Measurements from ENCODE around the gene PCDHA2. TPM values are rescaled to one million over a fixed set of nuclear protein-coding genes. Genes with fewer than 3 reads are reported as not detected.
"Not testable (repeated sequence)": the region's sequence is repeated elsewhere in the genome, so short reads cannot be mapped to it uniquely, and the experiment has no call there.

PCDHA2 gene
- not detected in 2 replicates for total RNA-seq (2014; rRNA removed; shearing (Covaris generic))

DNA sequence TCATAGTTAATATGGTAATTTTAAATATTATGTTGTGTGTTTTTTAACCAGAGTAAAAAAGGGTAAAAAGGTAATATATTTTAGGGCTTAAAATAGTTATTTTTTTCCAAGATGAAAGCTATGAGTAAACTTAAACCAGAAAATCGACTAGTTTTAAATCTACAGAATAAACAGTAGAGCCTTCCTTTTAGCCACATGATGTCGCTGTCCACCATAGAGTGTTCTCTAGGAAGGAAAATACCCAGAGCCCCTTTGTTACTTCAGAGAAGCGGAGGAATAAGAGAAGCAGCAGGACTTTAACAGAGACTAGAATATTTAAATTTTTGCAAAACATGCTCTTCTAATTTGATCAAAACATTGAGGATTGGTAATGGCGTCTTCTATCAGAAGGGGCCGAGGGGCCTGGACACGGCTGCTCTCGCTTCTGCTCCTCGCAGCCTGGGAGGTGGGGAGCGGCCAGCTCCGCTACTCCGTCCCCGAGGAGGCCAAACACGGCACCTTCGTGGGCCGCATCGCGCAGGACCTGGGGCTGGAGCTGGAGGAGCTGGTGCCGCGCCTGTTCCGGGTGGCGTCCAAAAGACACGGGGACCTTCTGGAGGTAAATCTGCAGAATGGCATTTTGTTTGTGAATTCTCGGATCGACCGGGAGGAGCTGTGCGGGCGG lies at the start of gene PCDHA2:
Gene PCDHA2 (plus strand): TSS at position 258 of the 664 bp plus-strand sequence.
- Histone ChIP-seq H3K4me1 (no peaks in the 10 kb centered on the region), H3K27me3 (no peaks in the 10 kb centered on the region; the same call in 1 of the 2 replicates), H3K4me3 (no peak within 1 kb of the TSS), H3K27ac (no peak within 1 kb of the TSS), H3K36me3 (no peaks in the 10 kb centered on the region), H3K9me3 (replicated peaks) (no peaks in the 10 kb centered on the region; the same call in none of the 2 replicates)
- no peak for DNase-seq

DNA sequence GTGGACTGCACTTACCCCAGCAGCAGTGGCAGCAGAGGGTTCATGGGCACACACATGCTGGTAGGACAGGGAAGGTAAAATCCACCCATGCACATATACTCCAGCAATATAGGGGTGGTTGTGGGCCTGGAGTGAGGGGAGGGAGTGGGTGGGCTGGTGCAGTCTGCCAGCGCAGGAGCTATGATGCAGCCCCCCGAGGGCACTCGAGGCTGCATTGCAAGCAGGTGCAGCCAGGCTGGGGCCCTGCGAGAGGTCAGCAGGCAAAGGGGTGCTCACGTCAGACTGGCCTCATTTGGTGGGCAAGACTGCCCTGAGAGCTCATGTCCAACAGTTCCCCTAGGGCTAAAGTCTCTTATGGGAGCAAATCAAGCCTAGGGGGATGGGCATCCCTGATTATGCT lies 41.1 kb upstream of the PCDHA2 start:
- H3K4me3 ChIP-seq = no peak overlapping the region
- no peak overlapping the region for H3K27ac ChIP-seq
- H3K27me3 ChIP-seq = no peaks in the 10 kb centered on the region
- DNase-seq = no peak
- no peaks in the 10 kb centered on the region for H3K4me1 ChIP-seq
- no peaks in the 10 kb centered on the region for H3K36me3 ChIP-seq
- H3K9me3 ChIP-seq (replicated peaks) = no peaks in the 10 kb centered on the region; the same call in 1 of the 2 replicates

DNA sequence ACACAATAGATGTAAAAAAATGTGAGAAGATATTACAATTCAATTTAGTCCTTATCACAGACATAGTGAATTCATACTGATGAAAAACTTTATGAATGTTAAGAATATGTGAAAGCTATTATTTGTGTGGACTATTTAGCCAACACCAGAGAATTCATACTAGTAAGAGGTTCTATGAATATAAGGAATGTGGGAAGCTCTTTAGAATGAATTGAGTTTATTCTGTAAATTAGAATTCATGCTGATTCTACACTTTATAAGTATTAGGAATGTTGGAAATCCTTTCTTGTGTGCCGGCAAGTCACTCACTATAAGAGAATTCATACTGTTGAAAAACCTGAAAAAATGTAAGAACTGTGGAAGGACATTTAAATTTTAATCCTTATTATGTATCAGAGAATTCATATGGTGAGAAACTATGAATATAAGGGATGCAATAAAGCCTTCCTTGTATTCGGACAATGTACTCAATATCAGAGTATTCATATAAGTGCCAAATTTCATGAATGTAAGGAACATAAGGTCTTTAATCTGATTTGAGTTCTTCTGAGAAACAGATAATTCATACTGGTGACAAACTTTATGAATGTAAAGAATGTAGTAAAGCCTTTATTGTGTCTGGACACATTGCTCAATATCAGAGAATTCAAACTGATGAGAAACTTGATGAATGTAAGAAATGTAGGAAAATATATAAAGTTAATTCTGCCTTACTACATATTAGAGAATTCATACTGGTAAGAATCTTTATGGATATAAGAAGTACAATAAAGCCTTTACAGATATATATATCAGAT lies 30.3 kb upstream of the PCDHA2 start:
- Histone ChIP-seq H3K27ac (no peak overlapping the region), H3K27me3 (no peaks in the 10 kb centered on the region), H3K4me1 (no peaks in the 10 kb centered on the region), H3K9me3 (replicated peaks) (peaks cover 42% of the 10 kb centered on the region), H3K4me3 (no peak overlapping the region), H3K36me3 (no peaks in the 10 kb centered on the region)
- peak in 1 of 2 experiments; percentile 2 for DNase-seq

DNA sequence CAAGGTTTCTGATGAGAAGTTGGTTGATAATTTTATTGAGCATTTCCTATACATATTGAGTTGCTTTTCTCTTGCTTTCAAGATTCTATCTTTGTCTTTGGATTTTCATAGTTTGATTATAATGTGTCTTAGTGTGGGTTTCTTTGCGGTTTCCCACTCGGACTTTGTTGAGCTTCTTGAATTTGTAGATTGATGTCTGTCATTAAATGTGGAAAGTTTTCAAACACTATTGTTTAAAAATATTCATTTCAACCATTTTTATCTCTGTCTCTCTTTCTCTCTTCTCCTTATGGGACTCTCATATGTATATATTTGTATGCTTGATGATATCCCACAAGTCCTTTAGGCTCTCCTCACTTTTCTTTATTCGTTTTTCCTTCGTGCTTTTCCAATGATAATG lies 27.2 kb upstream of the PCDHA2 start:
- Histone ChIP-seq H3K4me3 (no peak overlapping the region), H3K4me1 (no peaks in the 10 kb centered on the region), H3K27me3 (no peaks in the 10 kb centered on the region), H3K36me3 (no peaks in the 10 kb centered on the region), H3K27ac (no peak overlapping the region), H3K9me3 (replicated peaks) (peaks cover 41% of the 10 kb centered on the region)
- DNase-seq = no peak

DNA sequence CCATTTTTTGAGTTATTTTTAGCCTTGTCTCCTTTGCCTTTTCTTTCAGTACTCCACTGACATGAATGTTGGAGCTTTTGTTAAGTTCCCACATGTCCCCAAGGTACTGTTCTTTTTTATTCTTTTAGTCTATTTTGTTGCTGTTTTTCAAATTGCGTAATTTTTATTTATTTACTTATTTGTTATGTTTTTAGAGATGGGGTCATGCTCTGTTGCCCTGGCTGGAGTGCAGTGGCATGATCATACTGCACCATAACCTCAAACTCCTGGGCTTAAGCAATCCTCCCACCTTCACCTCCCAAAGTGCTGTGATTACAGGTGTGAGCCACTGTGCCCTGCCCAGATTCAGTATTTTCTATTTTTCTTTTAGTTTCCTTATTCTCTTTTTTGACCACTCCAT lies 14.1 kb upstream of the PCDHA2 start:
- DNase-seq = no peak
- no peaks in the 10 kb centered on the region for H3K27me3 ChIP-seq
- H3K4me3 ChIP-seq = no peak overlapping the region
- no peaks in the 10 kb centered on the region for H3K4me1 ChIP-seq
- no peaks in the 10 kb centered on the region for H3K36me3 ChIP-seq
- no peak overlapping the region for H3K27ac ChIP-seq
- no peaks in the 10 kb centered on the region for H3K9me3 ChIP-seq (replicated peaks)

DNA sequence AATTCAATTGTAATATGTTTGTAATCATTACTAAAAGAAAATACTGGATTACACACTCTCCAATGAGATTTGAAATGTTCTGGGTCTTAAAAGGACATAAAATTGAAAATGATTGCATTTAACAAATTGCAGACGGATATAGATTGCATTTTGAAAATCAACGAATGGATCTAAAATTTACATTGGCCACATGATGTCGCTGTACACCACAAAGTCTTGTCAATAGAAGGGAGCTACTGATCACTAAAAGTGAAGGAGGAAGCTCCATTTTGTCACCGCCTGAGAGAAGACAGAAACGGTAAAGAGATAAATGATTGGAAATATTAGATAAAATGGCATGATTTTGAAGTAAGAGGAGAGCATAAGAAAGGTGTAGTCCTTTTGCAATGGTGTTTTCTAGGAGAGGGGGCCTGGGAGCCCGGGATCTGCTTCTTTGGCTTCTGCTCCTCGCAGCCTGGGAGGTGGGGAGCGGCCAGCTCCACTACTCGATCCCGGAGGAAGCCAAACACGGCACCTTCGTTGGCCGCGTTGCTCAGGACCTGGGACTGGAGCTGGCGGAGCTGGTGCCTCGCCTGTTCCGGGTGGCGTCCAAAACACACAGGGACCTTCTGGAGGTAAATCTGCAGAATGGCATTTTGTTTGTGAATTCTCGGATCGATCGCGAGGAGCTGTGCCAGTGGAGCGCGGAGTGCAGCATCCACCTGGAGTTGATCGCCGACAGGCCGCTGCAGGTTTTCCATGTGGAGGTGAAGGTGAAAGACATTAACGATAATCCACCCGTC lies 8.6 kb upstream of the PCDHA2 start, which contains the start of gene PCDHA1:
Gene PCDHA1 (plus strand): TSS at position 236 of the 782 bp plus-strand sequence.
- Histone ChIP-seq H3K4me1 (no peaks in the 10 kb centered on the region), H3K36me3 (no peaks in the 10 kb centered on the region), H3K27me3 (no peaks in the 10 kb centered on the region), H3K27ac (no peak within 1 kb of the TSS), H3K9me3 (replicated peaks) (no peaks in the 10 kb centered on the region), H3K4me3 (no peak within 1 kb of the TSS)
- DNase-seq = no peak

DNA sequence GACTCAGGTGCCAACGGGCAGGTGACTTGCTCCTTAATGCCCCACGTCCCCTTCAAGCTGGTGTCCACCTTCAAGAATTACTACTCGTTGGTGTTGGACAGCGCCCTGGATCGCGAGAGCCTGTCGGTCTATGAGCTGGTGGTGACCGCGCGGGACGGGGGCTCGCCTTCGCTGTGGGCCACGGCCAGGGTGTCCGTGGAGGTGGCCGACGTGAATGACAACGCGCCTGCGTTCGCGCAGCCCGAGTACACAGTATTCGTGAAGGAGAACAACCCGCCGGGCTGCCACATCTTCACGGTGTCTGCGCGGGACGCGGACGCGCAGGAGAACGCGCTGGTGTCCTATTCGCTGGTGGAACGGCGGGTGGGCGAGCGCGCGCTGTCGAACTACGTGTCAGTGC lies 7.2 kb upstream of the PCDHA2 start:
- not testable (repeated sequence) for H3K36me3 ChIP-seq; H3K27ac ChIP-seq; DNase-seq; H3K27me3 ChIP-seq; H3K9me3 ChIP-seq (replicated peaks); H3K4me1 ChIP-seq; H3K4me3 ChIP-seq

DNA sequence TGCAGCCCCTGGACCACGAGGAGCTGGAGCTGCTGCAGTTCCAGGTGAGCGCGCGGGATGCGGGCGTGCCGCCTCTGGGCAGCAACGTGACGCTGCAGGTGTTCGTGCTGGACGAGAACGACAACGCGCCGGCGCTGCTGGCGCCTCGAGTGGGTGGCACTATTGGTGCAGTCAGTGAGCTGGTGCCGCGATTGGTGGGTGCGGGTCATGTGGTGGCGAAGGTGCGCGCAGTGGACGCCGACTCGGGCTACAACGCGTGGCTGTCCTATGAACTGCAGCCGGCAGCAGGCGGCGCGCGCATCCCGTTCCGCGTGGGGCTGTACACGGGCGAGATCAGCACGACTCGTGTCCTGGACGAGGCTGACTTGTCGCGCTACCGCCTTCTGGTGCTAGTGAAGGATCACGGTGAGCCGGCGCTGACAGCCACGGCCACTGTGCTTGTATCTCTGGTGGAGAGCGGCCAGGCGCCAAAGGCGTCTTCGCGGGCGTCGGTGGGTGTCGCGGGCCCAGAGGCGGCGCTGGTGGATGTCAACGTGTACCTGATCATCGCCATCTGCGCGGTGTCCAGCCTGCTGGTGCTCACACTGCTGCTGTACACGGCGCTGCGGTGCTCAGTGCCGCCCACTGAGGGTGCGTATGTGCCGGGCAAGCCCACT lies 6.7 kb upstream of the PCDHA2 start:
- H3K36me3 ChIP-seq; H3K27me3 ChIP-seq; H3K4me1 ChIP-seq; DNase-seq; H3K27ac ChIP-seq; H3K9me3 ChIP-seq (replicated peaks); H3K4me3 ChIP-seq: not testable (repeated sequence)

DNA sequence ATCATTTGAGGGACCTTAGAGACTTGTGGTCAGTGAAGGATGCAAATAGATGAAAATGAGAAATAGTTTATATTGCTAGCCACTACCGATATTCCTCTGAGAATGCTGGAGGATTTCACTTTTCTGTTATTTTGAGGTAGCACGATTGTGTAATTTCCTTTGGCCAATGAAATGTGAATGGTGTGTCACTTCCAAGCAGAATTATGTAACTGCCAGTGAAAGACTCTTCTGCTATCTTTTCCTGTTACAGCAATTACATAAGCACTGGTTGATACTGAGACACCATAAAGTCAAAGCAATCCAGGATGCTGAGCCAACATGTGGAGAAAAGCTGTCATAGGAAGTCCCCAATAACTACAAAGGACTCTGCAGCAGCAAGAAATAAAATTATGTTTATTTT lies 3.6 kb upstream of the PCDHA2 start:
- Histone ChIP-seq H3K9me3 (replicated peaks) (no peaks in the 10 kb centered on the region; the same call in none of the 2 replicates), H3K4me3 (no peak overlapping the region), H3K27me3 (no peaks in the 10 kb centered on the region; the same call in 1 of the 2 replicates), H3K36me3 (no peaks in the 10 kb centered on the region), H3K27ac (no peak overlapping the region), H3K4me1 (no peaks in the 10 kb centered on the region)
- no peak for DNase-seq

DNA sequence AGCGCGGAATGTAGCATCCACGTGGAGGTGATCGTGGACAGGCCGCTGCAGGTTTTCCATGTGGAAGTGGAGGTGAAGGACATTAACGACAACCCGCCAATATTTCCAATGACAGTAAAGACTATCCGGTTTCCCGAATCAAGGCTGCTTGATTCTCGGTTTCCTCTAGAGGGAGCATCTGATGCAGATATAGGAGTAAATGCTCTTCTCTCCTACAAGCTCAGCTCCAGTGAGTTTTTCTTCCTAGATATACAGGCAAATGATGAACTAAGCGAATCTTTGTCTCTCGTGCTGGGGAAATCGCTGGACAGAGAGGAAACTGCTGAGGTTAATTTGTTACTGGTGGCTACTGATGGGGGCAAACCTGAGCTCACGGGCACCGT lies 598 bp downstream of the PCDHA2 start:
- H3K27me3 ChIP-seq = no peaks in the 10 kb centered on the region; the same call in 1 of the 2 replicates
- H3K27ac ChIP-seq = no peak overlapping the region
- H3K4me3 ChIP-seq = no peak overlapping the region
- no peaks in the 10 kb centered on the region; the same call in none of the 2 replicates for H3K9me3 ChIP-seq (replicated peaks)
- H3K4me1 ChIP-seq = no peaks in the 10 kb centered on the region
- no peaks in the 10 kb centered on the region for H3K36me3 ChIP-seq
- DNase-seq = no peak

DNA sequence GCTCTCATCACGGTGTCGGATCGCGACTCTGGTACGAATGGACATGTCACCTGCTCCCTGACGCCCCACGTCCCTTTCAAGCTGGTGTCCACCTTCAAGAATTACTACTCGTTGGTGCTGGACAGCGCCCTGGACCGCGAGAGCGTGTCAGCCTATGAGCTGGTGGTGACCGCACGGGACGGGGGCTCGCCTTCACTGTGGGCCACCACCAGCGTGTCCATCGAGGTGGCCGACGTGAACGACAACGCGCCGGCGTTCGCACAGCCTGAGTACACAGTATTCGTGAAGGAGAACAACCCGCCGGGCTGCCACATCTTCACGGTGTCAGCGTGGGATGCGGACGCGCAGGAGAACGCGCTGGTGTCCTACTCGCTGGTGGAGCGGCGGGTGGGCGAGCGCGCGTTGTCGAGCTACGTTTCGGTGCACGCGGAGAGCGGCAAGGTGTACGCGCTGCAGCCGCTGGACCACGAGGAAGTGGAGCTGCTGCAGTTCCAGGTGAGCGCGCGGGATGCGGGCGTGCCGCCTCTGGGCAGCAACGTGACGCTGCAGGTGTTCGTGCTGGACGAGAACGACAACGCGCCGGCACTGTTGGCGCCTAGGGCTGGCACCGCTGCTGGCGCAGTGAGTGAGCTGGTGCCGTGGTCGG lies 1.5 kb downstream of the PCDHA2 start:
- not testable (repeated sequence) for H3K27ac ChIP-seq; H3K9me3 ChIP-seq (replicated peaks); H3K36me3 ChIP-seq; DNase-seq; H3K27me3 ChIP-seq; H3K4me3 ChIP-seq; H3K4me1 ChIP-seq

DNA sequence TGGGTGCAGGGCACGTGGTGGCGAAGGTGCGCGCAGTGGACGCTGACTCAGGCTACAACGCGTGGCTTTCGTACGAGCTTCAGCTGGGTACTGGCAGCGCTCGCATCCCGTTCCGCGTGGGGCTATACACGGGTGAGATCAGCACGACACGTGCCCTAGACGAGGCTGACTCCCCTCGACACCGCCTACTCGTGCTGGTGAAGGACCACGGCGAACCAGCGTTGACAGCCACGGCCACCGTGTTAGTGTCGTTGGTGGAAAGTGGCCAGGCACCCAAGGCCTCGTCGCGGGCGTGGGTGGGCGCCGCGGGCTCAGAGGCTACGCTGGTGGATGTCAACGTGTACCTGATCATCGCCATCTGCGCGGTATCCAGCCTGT lies 2.1 kb downstream of the PCDHA2 start:
- Histone ChIP-seq H3K36me3 (no peaks in the 10 kb centered on the region), H3K27me3 (no peaks in the 10 kb centered on the region; the same call in 1 of the 2 replicates), H3K4me3 (no peak overlapping the region), H3K27ac (no peak overlapping the region), H3K4me1 (no peaks in the 10 kb centered on the region), H3K9me3 (replicated peaks) (peaks cover 2% of the 10 kb centered on the region)
- DNase-seq = no peak

DNA sequence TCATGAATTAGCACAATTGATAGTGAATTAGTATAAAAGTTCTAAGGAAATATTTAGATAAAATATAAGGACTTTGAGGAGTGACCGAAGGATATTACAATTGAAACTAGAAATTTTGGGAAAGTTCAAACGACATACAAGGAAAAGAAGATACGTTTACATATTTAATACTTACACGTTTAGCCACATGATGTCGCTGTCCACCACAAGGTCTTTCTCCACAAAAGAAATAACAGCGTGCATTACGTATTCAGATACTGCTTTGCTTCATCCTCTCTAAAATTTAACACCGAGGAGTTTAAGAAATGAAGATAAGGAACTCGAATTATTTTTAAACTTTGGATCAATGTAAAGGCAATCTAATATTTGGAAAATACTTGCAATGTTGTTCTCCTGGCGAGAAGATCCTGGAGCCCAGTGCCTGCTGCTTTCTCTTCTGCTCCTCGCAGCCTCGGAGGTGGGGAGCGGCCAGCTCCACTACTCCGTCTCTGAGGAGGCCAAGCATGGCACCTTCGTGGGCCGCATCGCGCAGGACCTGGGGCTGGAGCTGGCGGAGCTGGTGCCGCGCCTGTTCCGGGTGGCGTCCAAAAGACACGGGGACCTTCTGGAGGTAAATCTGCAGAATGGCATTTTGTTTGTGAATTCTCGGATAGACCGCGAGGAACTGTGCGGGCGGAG lies 6.3 kb downstream of the PCDHA2 start, which contains the start of gene PCDHA3:
Gene PCDHA3 (plus strand): TSS at position 242 of the 678 bp plus-strand sequence.
- Histone ChIP-seq H3K36me3 (no peaks in the 10 kb centered on the region), H3K4me3 (no peak within 1 kb of the TSS), H3K4me1 (no peaks in the 10 kb centered on the region), H3K27me3 (no peaks in the 10 kb centered on the region), H3K9me3 (replicated peaks) (peaks cover 2% of the 10 kb centered on the region; the same call in 1 of the 2 replicates), H3K27ac (no peak within 1 kb of the TSS)
- no peak for DNase-seq

DNA sequence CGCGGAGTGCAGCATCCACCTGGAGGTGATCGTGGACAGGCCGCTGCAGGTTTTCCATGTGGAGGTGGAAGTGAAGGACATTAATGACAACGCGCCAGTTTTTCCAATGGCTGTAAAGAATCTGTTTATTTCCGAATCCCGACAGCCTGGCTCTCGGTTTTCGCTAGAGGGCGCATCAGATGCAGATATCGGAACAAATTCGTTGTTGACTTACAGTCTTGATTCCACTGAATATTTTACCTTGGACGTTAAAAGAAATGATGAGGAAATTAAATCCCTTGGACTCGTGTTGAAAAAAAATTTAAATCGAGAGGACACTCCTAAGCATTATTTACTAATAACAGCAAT lies 6.8 kb downstream of the PCDHA2 start:
- H3K4me3 ChIP-seq = no peak overlapping the region

More for the DNA sequence above, 6.8 kb downstream of the PCDHA2 start:
- Histone ChIP-seq H3K27me3 (no peaks in the 10 kb centered on the region), H3K36me3 (no peaks in the 10 kb centered on the region), H3K27ac (no peak overlapping the region), H3K4me1 (no peaks in the 10 kb centered on the region), H3K9me3 (replicated peaks) (peaks cover 2% of the 10 kb centered on the region; the same call in 1 of the 2 replicates)
- no peak for DNase-seq
